HG03280 (cell line): ENCODE measurements around the gene ASGR1.

Experiments used
- ATAC-seq: cut with Tn5 transposase; IDR thresholded peaks from one replicate; pipeline ENCODE4 v1.9.1; 2021; ENCODE audit warnings: mild to moderate bottlenecking, moderate library complexity; ENCODE audit not compliant: unreplicated experiment

Gene ASGR1, protein sequence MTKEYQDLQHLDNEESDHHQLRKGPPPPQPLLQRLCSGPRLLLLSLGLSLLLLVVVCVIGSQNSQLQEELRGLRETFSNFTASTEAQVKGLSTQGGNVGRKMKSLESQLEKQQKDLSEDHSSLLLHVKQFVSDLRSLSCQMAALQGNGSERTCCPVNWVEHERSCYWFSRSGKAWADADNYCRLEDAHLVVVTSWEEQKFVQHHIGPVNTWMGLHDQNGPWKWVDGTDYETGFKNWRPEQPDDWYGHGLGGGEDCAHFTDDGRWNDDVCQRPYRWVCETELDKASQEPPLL

GRCh38 chr17:7179317-7180254 is at the start of gene ASGR1:
ASGR1 (minus strand) TSS chr17:7179370; CDS start chr17:7178563, 807 bp downstream.
- no peak for ATAC-seq

GRCh38 chr17:7228920-7229319 is 49.8 kb upstream of the ASGR1 start:
- no peak for ATAC-seq

DNA sequence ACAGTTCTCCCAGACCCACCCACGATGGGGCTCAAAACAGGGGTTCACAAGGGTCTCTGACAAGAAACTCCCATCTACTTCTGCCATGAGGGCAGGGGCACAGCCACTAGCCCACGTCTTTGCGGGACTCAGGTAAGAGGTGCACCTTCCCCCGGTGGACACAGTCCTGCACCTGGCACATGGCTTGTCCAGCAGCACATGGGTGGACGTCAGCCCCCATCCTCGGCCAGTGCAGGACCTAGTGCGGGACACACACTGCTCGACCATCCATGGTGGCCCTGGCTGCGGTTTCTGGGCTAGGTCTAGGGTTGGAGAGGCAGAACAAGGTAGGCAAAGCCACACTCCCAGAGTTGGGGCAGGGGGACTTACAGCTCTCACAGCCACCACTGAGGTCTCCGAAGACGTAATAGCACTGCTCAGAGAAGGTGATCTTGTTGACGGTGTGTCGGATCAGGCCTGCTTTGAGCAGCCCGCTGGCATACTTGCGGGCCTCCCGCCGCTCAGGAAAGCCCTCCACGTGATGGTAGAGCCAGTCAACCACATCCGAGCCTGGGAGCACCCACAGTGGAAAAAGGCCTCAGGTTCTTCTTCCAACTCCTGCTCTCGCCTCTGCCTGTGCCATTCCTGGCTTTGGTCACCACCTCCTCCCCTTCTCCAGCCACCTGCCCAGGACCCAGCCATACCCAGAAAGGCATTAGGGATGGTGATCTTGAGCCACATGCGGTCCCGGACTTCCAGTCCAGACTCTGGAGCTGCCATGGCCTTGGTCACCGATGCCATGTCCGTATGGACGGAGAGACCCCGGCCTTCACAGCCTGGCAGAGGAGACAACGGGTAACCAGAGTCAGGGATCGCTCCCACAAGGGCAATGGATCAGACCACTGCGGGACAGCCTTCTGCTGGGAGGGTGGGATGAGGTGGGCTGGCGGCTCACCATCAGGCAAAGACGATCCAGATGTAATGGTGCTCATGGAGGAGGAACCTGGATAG is 47.8 kb upstream of the ASGR1 start:
- ATAC-seq = no peak

GRCh38 chr17:7225711-7226331 is 46.7 kb upstream of the ASGR1 start:
- no peak for ATAC-seq

DNA sequence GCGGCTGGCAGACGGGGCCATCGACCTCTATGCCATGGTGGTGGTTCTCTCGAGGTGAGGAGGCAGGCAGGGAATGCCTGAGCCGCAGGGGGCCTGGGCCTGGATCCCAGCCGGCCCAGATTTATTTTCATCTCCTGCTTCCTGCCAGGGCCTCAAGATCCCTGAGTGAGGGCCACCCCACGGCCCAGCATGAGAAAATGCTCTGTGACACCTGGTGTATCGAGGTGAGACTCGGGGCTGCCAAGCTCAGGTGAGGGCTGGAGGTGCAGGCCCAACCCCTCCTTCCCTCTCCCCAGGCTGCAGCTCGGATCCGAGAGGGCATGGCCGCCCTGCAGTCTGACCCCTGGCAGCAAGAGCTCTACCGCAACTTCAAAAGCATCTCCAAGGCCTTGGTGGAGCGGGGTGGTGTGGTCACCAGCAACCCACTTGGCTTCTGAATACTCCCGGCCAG is 45.5 kb upstream of the ASGR1 start:
- no peak for ATAC-seq

DNA sequence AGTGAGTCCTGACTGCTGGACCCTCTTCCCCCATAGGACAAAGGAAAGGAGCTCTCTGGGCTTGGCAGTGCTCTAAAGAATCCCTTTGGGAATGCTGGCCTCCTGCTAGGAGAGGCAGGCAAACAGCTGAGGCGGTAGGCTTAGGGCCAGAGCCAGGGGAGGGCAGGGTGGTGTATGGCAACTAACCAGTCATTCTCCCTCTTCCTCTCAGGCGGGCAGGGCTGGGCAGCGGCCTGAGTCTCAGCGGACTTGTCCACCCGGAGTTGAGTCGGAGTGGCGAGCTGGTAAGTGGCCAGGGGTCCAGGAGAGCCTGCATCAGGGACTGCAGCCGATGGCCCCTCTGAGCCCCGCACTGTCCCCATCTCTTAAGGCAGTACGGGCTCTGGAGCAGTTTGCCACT is 44.9 kb upstream of the ASGR1 start:
- no peak for ATAC-seq

DNA sequence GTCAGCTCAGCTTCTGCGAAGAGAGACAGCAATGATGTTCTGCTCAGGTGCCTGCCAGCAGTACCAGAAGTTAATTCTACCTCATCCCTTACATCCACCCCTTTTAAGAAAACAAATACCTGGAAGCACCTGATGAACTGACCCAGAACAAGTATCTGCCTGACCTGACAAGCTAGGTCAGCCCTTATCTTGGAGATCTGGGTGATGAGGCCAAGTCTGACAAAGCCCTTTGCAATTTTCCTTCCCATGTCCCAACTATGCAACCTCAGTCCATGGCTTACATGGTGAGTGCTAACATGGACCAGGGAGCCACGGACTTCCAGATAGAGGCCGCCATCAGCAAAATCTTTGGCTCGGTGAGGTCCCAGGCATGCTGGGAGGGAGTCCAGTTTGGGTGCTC is 44.2 kb upstream of the ASGR1 start:
- ATAC-seq = no peak

DNA sequence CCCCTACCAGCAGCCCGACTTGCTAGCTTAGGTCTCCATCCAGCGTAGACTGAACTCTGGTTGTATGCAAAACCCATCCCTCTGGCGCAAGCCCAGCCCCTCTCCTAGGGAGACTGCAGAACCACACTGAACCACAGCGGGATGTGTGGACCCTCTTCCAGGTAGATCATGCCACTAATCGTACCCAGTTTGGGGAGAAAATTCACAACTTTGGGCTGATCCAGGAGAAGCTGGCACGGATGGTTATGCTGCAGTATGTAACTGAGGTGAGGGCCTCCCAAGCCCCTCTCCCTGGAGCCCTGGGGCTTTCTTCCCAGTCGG is 43.8 kb upstream of the ASGR1 start:
- ATAC-seq = no peak

- no peak for ATAC-seq
Measured at GRCh38 chr17:7222093-7222971, 43.2 kb upstream of the ASGR1 start.

DNA sequence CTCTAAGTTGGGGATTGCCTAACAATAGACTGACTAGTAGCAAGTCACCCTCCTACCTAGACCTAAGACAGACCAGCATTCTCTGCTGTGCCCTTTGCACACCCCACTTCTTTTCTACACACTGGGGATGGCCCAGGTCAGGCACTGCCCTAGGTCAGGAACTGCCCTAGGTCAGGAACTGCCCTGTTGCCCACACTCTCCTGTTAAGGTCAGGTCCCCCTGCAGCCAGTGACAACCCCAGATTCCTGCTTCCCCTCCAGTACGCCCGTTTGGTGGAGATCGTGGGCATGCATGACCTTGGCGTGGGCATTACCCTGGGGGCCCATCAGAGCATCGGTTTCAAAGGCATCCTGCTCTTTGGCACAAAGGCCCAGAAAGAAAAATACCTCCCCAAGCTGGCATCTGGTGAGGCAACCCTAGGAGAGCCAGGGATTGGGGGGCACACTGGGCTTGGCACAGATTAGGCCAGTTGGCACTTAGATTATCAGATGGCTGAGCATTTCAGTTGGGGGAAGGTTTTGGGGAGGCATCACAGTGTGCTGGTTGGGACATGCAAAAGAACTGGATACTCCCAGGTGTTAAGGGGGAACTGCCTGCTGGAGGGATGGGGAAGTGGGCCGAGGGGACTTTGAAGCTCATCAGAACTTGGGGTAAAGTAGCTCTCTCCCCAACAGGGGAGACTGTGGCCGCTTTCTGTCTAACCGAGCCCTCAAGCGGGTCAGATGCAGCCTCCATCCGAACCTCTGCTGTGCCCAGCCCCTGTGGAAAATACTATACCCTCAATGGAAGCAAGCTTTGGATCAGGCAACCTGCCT is 42.3 kb upstream of the ASGR1 start:
- no peak for ATAC-seq

DNA sequence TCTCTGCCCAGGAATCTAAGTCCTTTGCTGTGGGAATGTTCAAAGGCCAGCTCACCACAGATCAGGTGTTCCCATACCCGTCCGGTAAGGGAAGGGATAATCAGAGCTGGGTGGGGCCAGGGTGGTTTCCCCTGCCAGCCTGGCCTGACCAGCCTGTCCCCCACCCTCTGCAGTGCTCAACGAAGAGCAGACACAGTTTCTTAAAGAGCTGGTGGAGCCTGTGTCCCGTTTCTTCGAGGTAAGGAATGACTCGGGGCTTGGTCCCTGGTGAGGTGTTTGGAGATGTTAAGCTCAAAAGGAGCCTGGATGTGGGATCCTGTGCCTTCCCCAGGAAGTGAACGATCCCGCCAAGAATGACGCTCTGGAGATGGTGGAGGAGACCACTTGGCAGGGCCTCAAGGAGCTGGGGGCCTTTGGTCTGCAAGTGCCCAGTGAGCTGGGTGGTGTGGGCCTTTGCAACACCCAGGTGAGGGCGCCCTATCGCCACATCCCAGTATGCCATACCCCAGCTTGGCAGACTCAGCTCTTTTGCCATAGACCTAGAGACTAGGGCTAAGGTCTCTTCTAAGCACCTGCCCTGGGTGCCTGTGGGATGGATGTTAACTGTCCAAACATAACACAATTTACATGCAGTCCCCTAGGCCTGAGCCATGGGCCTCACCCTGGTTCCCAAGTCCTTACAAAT is 41.6 kb upstream of the ASGR1 start:
- no peak for ATAC-seq

DNA sequence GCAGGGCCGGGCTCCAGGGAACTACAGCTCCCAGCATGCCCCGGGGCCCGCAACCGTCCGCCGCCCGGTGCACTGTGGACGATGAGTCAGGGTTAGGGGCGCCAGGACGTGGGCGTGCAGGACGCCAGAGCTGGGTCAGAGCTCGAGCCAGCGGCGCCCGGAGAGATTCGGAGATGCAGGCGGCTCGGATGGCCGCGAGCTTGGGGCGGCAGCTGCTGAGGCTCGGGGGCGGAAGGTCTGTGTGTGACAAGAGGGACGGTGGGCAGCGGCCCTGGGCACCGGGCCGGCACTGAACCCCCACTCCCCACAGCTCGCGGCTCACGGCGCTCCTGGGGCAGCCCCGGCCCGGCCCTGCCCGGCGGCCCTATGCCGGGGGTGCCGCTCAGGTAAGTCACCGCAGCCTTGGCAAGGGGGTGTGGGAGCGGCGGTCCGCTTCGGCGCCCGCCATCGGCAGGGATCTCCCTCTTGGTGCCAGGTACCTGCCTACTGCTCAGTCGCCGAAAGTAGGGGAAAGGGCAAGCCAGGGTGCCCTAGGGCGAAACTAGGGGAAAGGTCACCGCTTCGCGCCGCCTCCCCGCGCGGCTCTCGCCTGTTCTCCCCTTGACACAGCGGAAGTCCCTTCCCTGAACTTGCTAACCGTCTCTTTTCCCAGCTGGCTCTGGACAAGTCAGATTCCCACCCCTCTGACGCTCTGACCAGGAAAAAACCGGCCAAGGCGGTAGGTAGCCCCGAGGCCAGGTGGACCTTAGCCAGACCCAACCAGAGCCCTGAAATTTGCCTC is 40.8 kb upstream of the ASGR1 start, which contains the start of the genes ACADVL and DLG4:
Gene ACADVL (plus strand): TSS at position 127 of the 781 bp plus-strand sequence. CDS start 47 bp downstream, at position 174.
Gene DLG4 (minus strand): TSS at position 25 of the 781 bp plus-strand sequence.
- peak; percentile 72 for ATAC-seq

GRCh38 chr17:7219229-7219811 is 40.1 kb upstream of the ASGR1 start:
- ATAC-seq = no peak

- no peak for ATAC-seq
Measured at GRCh38 chr17:7218758-7219157, 39.6 kb upstream of the ASGR1 start.

GRCh38 chr17:7218166-7218565 is 39.0 kb upstream of the ASGR1 start:
- ATAC-seq = no peak

DNA sequence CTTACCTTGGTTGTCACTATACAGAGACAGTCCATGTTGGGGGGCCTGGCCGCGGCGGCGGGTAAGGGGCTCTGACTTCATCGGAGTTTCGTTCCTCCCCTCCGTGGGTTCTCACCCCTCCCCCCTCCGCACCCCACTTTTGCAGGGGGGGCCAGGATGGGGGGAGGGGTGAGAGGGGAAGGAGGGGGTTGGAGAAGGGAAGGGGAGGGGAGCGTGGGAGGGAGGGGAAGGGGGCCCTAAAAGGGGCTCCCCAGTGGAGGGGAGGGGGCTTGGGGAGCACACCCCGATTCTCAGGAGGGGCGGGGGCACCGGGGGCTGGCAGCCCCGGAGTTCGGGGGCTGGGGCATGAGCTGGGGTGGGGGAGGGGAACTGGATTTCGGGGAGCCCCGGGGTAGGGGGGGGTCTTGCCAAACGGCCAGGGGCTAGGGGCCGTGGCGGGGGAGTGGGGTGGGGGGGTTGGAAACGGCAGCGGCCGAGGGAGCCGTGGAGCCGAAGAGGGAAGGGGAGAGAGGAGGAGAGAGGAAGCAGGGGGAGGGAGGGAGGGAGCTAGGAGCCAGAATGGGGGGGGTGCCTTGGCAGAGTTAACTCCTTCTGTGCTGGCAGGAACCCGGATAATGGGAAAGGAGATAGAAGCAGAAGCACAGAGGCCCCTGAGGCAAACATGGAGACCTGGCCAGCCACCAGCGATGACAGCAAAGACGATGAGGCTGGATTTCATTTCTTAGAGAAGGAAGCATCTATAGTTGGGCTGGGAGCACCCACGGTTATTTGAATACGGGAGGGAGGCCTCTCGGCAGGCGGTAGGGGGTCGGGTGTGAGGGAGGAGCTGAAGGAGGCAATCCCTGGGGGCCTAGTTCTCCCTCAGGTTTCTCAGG is 38.2 kb upstream of the ASGR1 start:
- no peak for ATAC-seq
